Measurements from ENCODE around the gene RASSF7. TPM values are rescaled to one million over a fixed set of nuclear protein-coding genes. Genes with fewer than 3 reads are reported as not detected.

Gene RASSF7
- total and polyA plus RNA-seq, 10 of the 15 experiments (the other 5 are each of a cell fraction or from before 2014, with no cell fraction given), result 0.39 to 29.7 (median 13.2) TPM

DNA sequence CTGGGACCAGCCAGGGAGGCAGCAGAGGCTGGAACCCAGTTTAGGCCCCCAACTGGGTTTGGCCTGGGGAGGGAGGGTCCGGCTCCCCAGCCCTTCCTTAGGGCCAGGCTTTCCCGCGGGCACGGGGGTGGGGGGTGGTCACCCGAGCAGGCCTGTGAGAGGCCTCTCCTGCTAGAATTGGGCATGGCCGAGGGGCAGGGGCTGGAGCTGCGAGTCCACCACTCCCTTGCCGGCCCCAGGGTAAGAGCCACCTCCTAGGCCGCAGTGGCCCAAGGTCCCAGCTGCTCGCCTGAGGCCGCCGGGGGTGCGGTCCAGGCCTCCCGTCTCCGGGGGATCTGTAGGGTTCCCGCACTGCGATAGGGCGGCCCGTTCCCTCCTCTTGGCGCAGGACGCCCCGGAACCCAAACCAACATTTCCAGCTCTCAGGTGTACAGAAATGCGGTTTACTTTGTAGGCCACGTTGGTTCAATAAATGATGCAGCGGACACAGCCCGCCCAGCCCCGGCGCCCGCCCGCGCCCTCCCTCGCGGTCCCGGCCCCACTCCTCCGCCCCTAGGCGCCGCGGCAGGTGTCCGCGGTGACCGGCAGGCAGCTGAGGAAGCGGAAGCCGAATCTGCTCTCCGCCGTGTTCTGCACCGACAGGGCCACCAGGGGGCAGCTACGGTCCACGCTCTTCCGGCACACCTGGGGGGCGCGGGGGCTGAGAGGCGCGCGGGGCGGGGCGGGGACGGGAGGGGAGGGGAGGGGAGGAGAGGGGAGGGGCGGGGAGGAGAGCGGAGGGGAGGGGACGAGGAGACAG lies 6.1 kb upstream of the RASSF7 start (continued):
- no peak for TF ChIP-seq ZNF274 (IDR thresholded peaks at IDR 0.05; ENCODE audit: insufficient read depth, insufficient read length)
- no peak for TF ChIP-seq ZNF24 (IDR thresholded peaks at IDR 0.05)
- TF ChIP-seq, protein P1, sequence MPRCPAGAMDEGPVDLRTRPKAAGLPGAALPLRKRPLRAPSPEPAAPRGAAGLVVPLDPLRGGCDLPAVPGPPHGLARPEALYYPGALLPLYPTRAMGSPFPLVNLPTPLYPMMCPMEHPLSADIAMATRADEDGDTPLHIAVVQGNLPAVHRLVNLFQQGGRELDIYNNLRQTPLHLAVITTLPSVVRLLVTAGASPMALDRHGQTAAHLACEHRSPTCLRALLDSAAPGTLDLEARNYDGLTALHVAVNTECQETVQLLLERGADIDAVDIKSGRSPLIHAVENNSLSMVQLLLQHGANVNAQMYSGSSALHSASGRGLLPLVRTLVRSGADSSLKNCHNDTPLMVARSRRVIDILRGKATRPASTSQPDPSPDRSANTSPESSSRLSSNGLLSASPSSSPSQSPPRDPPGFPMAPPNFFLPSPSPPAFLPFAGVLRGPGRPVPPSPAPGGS (IDR thresholded peaks at IDR 0.05; ENCODE audit: borderline replicate concordance, insufficient read depth, low read depth, low read length, poor library complexity, severe bottlenecking), result no peak
- no peak for TF ChIP-seq HDGF (IDR thresholded peaks at IDR 0.05)
- TF ChIP-seq LARP7 (IDR thresholded peaks at IDR 0.05), result no peak
- TF ChIP-seq, protein P2, sequence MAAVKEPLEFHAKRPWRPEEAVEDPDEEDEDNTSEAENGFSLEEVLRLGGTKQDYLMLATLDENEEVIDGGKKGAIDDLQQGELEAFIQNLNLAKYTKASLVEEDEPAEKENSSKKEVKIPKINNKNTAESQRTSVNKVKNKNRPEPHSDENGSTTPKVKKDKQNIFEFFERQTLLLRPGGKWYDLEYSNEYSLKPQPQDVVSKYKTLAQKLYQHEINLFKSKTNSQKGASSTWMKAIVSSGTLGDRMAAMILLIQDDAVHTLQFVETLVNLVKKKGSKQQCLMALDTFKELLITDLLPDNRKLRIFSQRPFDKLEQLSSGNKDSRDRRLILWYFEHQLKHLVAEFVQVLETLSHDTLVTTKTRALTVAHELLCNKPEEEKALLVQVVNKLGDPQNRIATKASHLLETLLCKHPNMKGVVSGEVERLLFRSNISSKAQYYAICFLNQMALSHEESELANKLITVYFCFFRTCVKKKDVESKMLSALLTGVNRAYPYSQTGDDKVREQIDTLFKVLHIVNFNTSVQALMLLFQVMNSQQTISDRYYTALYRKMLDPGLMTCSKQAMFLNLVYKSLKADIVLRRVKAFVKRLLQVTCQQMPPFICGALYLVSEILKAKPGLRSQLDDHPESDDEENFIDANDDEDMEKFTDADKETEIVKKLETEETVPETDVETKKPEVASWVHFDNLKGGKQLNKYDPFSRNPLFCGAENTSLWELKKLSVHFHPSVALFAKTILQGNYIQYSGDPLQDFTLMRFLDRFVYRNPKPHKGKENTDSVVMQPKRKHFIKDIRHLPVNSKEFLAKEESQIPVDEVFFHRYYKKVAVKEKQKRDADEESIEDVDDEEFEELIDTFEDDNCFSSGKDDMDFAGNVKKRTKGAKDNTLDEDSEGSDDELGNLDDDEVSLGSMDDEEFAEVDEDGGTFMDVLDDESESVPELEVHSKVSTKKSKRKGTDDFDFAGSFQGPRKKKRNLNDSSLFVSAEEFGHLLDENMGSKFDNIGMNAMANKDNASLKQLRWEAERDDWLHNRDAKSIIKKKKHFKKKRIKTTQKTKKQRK (IDR thresholded peaks at IDR 0.05; ENCODE audit: low read depth, low read length), result no peak
- TF ChIP-seq ZSCAN29 (IDR thresholded peaks at IDR 0.05), result no peak
- peak; percentile 51; the same call in 1 of the 2 replicates for TF ChIP-seq SPI1 (IDR thresholded peaks at IDR 0.05; ENCODE audit: borderline replicate concordance, insufficient read depth, low read depth, low read length)
- TF ChIP-seq, protein P3, sequence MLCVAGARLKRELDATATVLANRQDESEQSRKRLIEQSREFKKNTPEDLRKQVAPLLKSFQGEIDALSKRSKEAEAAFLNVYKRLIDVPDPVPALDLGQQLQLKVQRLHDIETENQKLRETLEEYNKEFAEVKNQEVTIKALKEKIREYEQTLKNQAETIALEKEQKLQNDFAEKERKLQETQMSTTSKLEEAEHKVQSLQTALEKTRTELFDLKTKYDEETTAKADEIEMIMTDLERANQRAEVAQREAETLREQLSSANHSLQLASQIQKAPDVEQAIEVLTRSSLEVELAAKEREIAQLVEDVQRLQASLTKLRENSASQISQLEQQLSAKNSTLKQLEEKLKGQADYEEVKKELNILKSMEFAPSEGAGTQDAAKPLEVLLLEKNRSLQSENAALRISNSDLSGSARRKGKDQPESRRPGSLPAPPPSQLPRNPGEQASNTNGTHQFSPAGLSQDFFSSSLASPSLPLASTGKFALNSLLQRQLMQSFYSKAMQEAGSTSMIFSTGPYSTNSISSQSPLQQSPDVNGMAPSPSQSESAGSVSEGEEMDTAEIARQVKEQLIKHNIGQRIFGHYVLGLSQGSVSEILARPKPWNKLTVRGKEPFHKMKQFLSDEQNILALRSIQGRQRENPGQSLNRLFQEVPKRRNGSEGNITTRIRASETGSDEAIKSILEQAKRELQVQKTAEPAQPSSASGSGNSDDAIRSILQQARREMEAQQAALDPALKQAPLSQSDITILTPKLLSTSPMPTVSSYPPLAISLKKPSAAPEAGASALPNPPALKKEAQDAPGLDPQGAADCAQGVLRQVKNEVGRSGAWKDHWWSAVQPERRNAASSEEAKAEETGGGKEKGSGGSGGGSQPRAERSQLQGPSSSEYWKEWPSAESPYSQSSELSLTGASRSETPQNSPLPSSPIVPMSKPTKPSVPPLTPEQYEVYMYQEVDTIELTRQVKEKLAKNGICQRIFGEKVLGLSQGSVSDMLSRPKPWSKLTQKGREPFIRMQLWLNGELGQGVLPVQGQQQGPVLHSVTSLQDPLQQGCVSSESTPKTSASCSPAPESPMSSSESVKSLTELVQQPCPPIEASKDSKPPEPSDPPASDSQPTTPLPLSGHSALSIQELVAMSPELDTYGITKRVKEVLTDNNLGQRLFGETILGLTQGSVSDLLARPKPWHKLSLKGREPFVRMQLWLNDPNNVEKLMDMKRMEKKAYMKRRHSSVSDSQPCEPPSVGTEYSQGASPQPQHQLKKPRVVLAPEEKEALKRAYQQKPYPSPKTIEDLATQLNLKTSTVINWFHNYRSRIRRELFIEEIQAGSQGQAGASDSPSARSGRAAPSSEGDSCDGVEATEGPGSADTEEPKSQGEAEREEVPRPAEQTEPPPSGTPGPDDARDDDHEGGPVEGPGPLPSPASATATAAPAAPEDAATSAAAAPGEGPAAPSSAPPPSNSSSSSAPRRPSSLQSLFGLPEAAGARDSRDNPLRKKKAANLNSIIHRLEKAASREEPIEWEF (IDR thresholded peaks at IDR 0.05; ENCODE audit: insufficient replicate concordance, low read depth, low read length), result no peak
- TF ChIP-seq, protein P4, sequence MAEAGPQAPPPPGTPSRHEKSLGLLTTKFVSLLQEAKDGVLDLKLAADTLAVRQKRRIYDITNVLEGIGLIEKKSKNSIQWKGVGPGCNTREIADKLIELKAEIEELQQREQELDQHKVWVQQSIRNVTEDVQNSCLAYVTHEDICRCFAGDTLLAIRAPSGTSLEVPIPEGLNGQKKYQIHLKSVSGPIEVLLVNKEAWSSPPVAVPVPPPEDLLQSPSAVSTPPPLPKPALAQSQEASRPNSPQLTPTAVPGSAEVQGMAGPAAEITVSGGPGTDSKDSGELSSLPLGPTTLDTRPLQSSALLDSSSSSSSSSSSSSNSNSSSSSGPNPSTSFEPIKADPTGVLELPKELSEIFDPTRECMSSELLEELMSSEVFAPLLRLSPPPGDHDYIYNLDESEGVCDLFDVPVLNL (IDR thresholded peaks at IDR 0.05; ENCODE audit: low read depth, low read length), result no peak
- TF ChIP-seq MYB (IDR thresholded peaks at IDR 0.05; ENCODE audit: borderline replicate concordance, low read depth, low read length), result no peak
- no peak for TF ChIP-seq NFYB (IDR thresholded peaks at IDR 0.05; ENCODE audit: insufficient read depth, low read depth, low read length)
- no peak for TF ChIP-seq GABPA (IDR thresholded peaks at IDR 0.05; ENCODE audit: low read depth)
- TF ChIP-seq, protein P5, sequence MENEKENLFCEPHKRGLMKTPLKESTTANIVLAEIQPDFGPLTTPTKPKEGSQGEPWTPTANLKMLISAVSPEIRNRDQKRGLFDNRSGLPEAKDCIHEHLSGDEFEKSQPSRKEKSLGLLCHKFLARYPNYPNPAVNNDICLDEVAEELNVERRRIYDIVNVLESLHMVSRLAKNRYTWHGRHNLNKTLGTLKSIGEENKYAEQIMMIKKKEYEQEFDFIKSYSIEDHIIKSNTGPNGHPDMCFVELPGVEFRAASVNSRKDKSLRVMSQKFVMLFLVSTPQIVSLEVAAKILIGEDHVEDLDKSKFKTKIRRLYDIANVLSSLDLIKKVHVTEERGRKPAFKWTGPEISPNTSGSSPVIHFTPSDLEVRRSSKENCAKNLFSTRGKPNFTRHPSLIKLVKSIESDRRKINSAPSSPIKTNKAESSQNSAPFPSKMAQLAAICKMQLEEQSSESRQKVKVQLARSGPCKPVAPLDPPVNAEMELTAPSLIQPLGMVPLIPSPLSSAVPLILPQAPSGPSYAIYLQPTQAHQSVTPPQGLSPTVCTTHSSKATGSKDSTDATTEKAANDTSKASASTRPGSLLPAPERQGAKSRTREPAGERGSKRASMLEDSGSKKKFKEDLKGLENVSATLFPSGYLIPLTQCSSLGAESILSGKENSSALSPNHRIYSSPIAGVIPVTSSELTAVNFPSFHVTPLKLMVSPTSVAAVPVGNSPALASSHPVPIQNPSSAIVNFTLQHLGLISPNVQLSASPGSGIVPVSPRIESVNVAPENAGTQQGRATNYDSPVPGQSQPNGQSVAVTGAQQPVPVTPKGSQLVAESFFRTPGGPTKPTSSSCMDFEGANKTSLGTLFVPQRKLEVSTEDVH (IDR thresholded peaks at IDR 0.05; ENCODE audit: low read depth, partially characterized antibody), result no peak

All from GM12878 (cell line).